ENCODE measurements around the gene CYBRD1. TPM values are rescaled to one million over a fixed set of nuclear protein-coding genes. Genes with fewer than 3 reads are reported as not detected.

The CYBRD1 gene
- total and polyA plus RNA-seq, 10 of the 15 experiments (the other 5 are each of a cell fraction or from before 2014, with no cell fraction given), result 10.8 to 51.9 (median 29.6) TPM

DNA sequence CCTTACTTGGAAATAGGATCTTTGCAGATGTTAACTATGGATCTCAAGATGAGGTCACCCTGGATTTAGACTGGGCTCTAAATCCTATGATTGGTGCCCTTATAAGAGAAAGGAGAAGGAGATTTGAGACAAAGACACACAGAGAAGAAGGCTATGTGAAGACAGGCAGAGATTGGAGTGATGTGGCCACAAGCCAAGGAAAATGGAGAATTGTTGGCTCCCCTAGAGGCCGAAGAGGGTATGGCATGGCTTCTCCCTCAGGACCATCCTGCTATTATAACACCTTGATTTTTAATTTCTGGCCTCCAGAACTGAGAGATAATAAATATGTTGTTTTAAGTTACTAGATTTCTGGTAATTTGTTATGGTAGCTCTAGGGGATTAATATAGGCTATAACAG lies 7.6 kb downstream of the CYBRD1 start:
- RAD21 ChIA-PET (ENCODE audit: unreplicated experiment), result interaction anchor here (0.5 to 4.5 kb wide), 2 partner anchors 19 to 132 kb away, joined by 3 to 23 read pairs; no protein-coding TSS in a partner anchor
- FAIRE-seq, result no peak

More for the DNA sequence above, 7.6 kb downstream of the CYBRD1 start:
- peak overlapping the region; percentile 57 for H3K27ac ChIP-seq (ENCODE audit: control insufficient read depth, insufficient read depth)
- H2AFZ ChIP-seq (ENCODE audit: control insufficient read depth, low read depth, low read length), result no peak overlapping the region
- H3K9ac ChIP-seq (ENCODE audit: control insufficient read depth, insufficient read depth, low read length), result no peak overlapping the region
- H3K4me3 ChIP-seq, result no peak overlapping the region
- BruUV-seq (replicated peaks), result no TSS peak
- in situ Hi-C loops (cut with MboI), result no loop called here
- SMC1A ChIA-PET (ENCODE audit: uncharacterized antibody, unreplicated experiment), result interaction anchor here (0.6 to 5.8 kb wide), 3 partner anchors 14 to 174 kb away, joined by 3 to 33 read pairs (median 11); no protein-coding TSS in a partner anchor
- H3K9me3 ChIP-seq (replicated peaks; ENCODE audit: control insufficient read depth, insufficient read depth, low read length), result peaks cover 3% of the 10 kb centered on the region; the same call in 2 of the 3 replicates
- H3K27me3 ChIP-seq (replicated peaks in 1 of 2; ENCODE audit: control insufficient read depth in 2 of 2, insufficient read depth in 2 of 2, low read length in 1 of 2), result no peaks in the 10 kb centered on the region
- peaks cover 11% of the 10 kb centered on the region for H3K4me1 ChIP-seq (ENCODE audit: control insufficient read depth, insufficient read depth, low read length)
- no peaks in the 10 kb centered on the region for H4K20me1 ChIP-seq (ENCODE audit: control insufficient read depth, insufficient read depth)
- peak; percentile 44; the same call in 2 of the 3 replicates for ATAC-seq
- WGBS (ENCODE audit: insufficient coverage, insufficient replicate concordance, low lambda C conversion rate, missing lambda C conversion rate), result 35% methylated on average over 1 of the region's 1 CpG
- DNase-seq (ENCODE audit: low read depth, low spot score), result no peak
- no peaks in the 10 kb centered on the region; a peak in 1 of 4 replicates for H3K36me3 ChIP-seq (ENCODE audit: control insufficient read depth in 2 of 2, insufficient read depth in 2 of 2, low read length in 1 of 2)
- 0 out of 2 replicates have a peak, but pooled peaks have one; percentile 6 for TF ChIP-seq RAD21 (IDR thresholded peaks at IDR 0.05; ENCODE audit: insufficient read depth, low read depth, low read length)
- peak; percentile 78 for TF ChIP-seq YY1 (IDR thresholded peaks at IDR 0.05; ENCODE audit: low read depth, low read length)
- TF ChIP-seq, protein P1, sequence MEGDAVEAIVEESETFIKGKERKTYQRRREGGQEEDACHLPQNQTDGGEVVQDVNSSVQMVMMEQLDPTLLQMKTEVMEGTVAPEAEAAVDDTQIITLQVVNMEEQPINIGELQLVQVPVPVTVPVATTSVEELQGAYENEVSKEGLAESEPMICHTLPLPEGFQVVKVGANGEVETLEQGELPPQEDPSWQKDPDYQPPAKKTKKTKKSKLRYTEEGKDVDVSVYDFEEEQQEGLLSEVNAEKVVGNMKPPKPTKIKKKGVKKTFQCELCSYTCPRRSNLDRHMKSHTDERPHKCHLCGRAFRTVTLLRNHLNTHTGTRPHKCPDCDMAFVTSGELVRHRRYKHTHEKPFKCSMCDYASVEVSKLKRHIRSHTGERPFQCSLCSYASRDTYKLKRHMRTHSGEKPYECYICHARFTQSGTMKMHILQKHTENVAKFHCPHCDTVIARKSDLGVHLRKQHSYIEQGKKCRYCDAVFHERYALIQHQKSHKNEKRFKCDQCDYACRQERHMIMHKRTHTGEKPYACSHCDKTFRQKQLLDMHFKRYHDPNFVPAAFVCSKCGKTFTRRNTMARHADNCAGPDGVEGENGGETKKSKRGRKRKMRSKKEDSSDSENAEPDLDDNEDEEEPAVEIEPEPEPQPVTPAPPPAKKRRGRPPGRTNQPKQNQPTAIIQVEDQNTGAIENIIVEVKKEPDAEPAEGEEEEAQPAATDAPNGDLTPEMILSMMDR (IDR thresholded peaks at IDR 0.05 in 2 of 3, conservative IDR thresholded peaks at IDR 0.05 in 1 of 3; ENCODE audit: control insufficient read depth in 2 of 3, extremely low read depth in 1 of 3, insufficient read depth in 1 of 3, low read depth in 3 of 3, low read length in 3 of 3), result peak; percentile 11 to 74 (median 63); a peak in 5 of 6 replicates
- no peak for TF ChIP-seq CEBPB (IDR thresholded peaks at IDR 0.05; ENCODE audit: borderline replicate concordance in 1 of 2, low read depth in 2 of 2, low read length in 2 of 2)
- TF ChIP-seq SMARCA5 (IDR thresholded peaks at IDR 0.05), result peak; percentile 77; the same call in 1 of the 2 replicates
- no peak for TF ChIP-seq EZH2 (IDR thresholded peaks at IDR 0.05; ENCODE audit: borderline replicate concordance, control insufficient read depth, low read depth, low read length)
- TF ChIP-seq CBX5 (IDR thresholded peaks at IDR 0.05; ENCODE audit: low read depth), result peak; percentile 88; the same call in 1 of the 2 replicates
- peaks cover 69% of the 10 kb centered on the region for H3K79me2 ChIP-seq (ENCODE audit: control insufficient read depth, insufficient read depth, low read length)
- no peak overlapping the region; the same call in 1 of the 2 replicates for H3K4me2 ChIP-seq (ENCODE audit: control insufficient read depth, insufficient read depth)
- CTCF ChIA-PET, result interaction anchor here (1.5 to 3.7 kb wide), 7 partner anchors 8 to 113 kb away, joined by 3 to 17 read pairs (median 6); partner anchors contain the start of gene CYBRD1
- intact Hi-C loops (cut with micrococcal nuclease; ENCODE audit: unreplicated experiment), result loop anchor here (10.0 kb wide), 2 partner anchors 205 to 375 kb away; no protein-coding TSS in a partner anchor
- POLR2A ChIA-PET, result no interaction called here
